GM13977 (cell line): ENCODE data around the gene MYZAP.

ENCODE experiments used
- DNase-seq: peaks from one replicate; pipeline ENCODE4 v3.0.0; 2012; ENCODE audit warnings: low spot score
- in situ Hi-C: fragments of 300-500 bp; cut with MboI; formaldehyde crosslinking; loops from one replicate; pipeline ENCODE4 v1.12.0; 2022; ENCODE audit warnings: low sequenced_read_pairs, low pct_unique_long_range_greater_than_20kb, mixed read lengths, inconsistent platforms; ENCODE audit not compliant: unreplicated experiment
- TF ChIP-seq, protein P1 (sequence below): IDR thresholded peaks from 2 replicates; pipeline ENCODE4 v1.5.1; 2012; ENCODE audit warnings: mild to moderate bottlenecking, control low read depth; ENCODE audit not compliant: insufficient read depth; ENCODE audit errors: extremely low read depth, missing control alignments

The MYZAP gene

DNA sequence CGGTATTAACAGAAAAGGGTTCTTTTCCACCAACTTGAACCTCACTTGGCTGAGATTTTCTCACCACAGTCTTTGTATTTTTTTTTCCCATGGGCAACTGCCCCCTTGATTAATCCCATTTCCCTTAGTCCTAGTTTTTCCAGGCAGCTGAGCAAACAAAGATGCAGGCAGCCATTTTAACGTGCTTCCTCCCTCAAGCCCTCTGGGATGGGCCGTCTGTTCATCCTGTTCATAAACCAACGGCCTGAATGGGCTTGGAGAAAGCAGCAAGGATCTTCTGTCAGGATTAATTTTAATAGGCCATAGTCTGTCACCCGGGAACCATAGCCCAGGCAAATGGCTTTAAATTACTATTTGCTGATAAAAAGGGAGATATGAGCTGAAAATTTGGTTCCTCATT lies 104.4 kb downstream of the MYZAP start:
- in situ Hi-C loops, result no loop called here
- no peak for DNase-seq
- TF ChIP-seq, protein P1, sequence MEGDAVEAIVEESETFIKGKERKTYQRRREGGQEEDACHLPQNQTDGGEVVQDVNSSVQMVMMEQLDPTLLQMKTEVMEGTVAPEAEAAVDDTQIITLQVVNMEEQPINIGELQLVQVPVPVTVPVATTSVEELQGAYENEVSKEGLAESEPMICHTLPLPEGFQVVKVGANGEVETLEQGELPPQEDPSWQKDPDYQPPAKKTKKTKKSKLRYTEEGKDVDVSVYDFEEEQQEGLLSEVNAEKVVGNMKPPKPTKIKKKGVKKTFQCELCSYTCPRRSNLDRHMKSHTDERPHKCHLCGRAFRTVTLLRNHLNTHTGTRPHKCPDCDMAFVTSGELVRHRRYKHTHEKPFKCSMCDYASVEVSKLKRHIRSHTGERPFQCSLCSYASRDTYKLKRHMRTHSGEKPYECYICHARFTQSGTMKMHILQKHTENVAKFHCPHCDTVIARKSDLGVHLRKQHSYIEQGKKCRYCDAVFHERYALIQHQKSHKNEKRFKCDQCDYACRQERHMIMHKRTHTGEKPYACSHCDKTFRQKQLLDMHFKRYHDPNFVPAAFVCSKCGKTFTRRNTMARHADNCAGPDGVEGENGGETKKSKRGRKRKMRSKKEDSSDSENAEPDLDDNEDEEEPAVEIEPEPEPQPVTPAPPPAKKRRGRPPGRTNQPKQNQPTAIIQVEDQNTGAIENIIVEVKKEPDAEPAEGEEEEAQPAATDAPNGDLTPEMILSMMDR, result no peak

- in situ Hi-C loops, result no loop called here
- TF ChIP-seq, protein P1, result no peak
Measured at GRCh38 chr15:57697588-57697987, 105.9 kb downstream of the MYZAP start.

DNA sequence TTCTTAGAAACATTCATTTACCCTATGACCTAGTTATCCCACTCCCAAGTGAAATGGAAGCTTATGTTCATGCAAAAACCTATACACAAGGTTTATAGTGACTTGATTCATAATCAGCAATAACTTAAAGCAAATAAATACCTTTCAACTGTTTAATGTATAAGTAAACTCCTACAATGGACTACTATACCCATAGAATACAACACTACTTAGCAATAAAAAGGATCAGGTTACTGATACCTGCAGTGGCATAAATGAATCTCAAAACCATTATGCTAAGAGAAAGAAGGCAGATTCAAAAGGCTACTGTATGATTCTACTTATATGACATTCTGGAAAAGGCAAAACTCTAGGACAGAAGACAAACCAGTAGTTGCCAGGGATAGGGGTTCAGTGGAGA lies 106.5 kb downstream of the MYZAP start:
- in situ Hi-C loops, result no loop called here
- no peak for DNase-seq
- TF ChIP-seq, protein P1, result no peak

More at GRCh38 chr15:57697588-57697987, 105.9 kb downstream of the MYZAP start:
- no peak for DNase-seq

- in situ Hi-C loops, result no loop called here
- DNase-seq, result no peak
- TF ChIP-seq, protein P1, result no peak
Measured at GRCh38 chr15:57698991-57699390, 107.3 kb downstream of the MYZAP start.

DNA sequence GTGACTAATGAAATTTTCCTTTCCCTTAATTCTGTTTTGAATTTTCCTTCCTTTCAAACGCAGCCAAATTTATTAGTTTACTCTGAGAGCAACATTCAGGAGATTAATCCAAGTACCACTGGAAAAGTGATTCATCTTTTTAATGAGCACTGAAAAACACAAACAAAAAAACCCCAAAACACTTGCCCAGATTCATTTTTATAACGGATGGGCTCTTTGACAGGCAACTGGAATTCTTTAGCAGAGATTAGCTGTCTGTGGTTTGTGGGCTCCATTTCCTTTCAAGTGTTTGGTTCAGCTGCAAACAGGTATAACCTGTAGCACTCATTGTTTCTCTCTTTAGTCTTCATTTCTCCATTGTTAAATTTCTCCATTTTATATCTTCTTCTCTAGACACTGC lies 111.7 kb downstream of the MYZAP start:
- TF ChIP-seq, protein P1, result no peak
- in situ Hi-C loops, result no loop called here
- no peak for DNase-seq

DNA sequence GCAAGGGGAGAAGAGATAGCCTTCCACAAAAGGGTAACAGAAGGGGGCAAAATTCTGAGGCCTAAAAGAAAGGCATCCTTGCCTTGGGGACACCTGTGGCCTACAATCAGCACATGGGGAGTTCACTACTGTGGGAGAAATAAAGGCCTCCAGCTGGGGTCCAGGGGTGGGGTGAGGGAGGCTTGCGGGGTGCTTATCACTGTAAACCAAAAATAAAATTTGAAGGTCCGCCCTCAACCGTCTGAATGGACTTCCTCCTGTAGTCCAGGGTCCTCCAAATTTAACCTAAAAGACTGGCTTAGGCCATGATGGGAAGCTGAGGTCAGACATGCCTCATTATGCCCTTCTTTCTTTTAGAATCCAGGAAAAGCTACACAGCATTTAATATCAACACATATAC lies 112.7 kb downstream of the MYZAP start:
- DNase-seq, result no peak
- TF ChIP-seq, protein P1, result no peak
- in situ Hi-C loops, result no loop called here
